ENCODE data around the gene PLXNB2.

DNA sequence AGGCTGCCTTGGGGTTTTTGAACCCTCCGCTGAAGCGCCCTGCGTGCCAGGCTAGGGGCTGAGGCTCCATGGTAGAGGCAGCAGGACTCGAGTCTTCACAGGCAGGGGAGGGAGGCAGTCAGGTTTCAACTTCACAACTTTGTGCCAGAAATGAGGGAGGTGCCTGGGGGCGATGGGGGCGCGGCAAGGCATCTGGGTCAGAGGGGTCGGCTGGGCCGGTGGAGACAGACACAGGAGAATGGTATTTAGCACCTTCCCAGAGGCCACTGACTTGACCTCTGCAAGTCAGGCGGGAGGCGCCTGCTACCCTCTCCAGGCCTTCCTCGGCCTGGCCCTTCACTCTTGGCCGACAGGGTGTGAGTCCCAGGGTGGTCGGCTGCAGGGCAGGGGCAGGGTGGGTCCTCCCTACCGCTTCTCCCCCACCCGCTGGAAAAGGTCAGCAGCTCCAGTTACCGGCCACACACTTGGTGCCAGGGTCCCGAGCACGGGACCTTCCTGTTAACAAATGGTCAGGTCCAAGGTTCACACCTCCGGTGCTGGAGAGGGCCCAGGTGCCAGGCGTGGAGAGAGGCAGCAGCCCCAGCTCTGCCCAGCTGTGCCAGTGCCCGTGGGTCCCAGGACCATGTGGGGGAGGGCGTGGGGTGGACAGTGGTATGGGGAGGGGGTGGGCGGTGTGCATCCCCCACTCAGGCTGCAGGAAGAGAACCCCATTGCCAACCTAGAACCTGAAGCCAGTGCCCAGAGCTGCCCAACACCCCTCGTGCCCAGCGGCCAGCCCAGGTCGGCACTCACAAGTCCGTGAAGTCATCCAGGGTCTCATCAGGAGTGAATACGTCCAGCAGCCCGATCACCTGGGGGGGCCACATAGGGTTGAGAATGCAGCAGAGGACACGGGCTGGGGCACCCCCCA is 49.7 kb downstream of the PLXNB2 start:
- TF ChIP-seq, protein P1, sequence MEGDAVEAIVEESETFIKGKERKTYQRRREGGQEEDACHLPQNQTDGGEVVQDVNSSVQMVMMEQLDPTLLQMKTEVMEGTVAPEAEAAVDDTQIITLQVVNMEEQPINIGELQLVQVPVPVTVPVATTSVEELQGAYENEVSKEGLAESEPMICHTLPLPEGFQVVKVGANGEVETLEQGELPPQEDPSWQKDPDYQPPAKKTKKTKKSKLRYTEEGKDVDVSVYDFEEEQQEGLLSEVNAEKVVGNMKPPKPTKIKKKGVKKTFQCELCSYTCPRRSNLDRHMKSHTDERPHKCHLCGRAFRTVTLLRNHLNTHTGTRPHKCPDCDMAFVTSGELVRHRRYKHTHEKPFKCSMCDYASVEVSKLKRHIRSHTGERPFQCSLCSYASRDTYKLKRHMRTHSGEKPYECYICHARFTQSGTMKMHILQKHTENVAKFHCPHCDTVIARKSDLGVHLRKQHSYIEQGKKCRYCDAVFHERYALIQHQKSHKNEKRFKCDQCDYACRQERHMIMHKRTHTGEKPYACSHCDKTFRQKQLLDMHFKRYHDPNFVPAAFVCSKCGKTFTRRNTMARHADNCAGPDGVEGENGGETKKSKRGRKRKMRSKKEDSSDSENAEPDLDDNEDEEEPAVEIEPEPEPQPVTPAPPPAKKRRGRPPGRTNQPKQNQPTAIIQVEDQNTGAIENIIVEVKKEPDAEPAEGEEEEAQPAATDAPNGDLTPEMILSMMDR (conservative IDR thresholded peaks at IDR 0.05), result no peak
- no peak for TF ChIP-seq EZH2 (IDR thresholded peaks at IDR 0.05; ENCODE audit: low read depth)
